Erythroblast (primary cell): ENCODE results near the gene ERBB2.

Source experiments
- GATA1 ChIP-seq: IDR thresholded peaks from 2 replicates; pipeline ENCODE4 v1.6.1; 2011; ENCODE audit warnings: low read depth, mild to moderate bottlenecking, control low read depth, low read length, moderate library complexity
- POLR2A ChIP-seq: IDR thresholded peaks from 2 replicates; pipeline ENCODE4 v1.6.1; 2011; ENCODE audit warnings: mild to moderate bottlenecking, low read length

DNA sequence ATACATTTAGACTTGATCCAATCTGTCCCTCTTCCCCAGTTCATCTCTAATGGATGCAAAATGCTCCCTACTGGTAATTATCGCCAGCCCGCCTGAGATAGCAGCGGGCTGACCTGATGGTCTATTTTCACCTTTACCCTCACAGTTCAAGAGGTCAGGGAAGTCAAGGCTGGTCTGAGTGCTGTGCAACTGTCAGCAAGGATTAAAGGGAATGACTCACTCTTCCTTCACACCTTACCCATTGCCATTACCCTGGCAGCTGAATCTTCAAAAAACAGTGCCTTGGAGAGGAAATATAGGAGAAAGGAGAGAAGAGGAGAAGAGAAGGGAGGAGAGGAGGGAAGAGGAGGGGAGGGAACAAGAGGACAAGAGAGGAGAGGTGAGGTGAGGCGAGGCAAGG is 74.2 kb downstream of the ERBB2 start:
- TF ChIP-seq POLR2A (no peak), GATA1 (no peak)
